HG02870 (cell line): ENCODE data around the gene SPATS2.
"Not testable (repeated sequence)": the region's sequence is repeated elsewhere in the genome, so short reads cannot be mapped to it uniquely, and the experiment has no call there.

Source experiments
- ATAC-seq: cut with Tn5 transposase; IDR thresholded peaks from one replicate; pipeline ENCODE4 v1.9.1; 2021; ENCODE audit warnings: mild to moderate bottlenecking, moderate library complexity; ENCODE audit not compliant: unreplicated experiment

Gene SPATS2

GRCh38 chr12:49367381-49368239 is at the start of gene SPATS2:
Gene SPATS2 (plus strand): TSS chr12:49367462. CDS start chr12:49461013, 93,551 bp downstream.
- no peak for ATAC-seq

- not testable (repeated sequence) for ATAC-seq
Measured at GRCh38 chr12:49320411-49321103, 46.7 kb upstream of the SPATS2 start.

- no peak for ATAC-seq
Measured at GRCh38 chr12:49322367-49322707, 44.9 kb upstream of the SPATS2 start.

GRCh38 chr12:49322708-49323523 is 44.3 kb upstream of the SPATS2 start, which contains the start of gene TROAP:
Gene TROAP (plus strand): TSS chr12:49323255. CDS start chr12:49323609, 354 bp downstream.
- ATAC-seq: peak; percentile 97

GRCh38 chr12:49323524-49324097 is 43.7 kb upstream of the SPATS2 start:
- ATAC-seq: no peak

- ATAC-seq: no peak
Measured at GRCh38 chr12:49325606-49326005, 41.7 kb upstream of the SPATS2 start.

- no peak for ATAC-seq
Measured at GRCh38 chr12:49327368-49327767, 39.9 kb upstream of the SPATS2 start.

GRCh38 chr12:49327887-49328286 is 39.4 kb upstream of the SPATS2 start:
- ATAC-seq: no peak

- ATAC-seq: no peak
Measured at GRCh38 chr12:49328816-49329215, 38.4 kb upstream of the SPATS2 start.

- no peak for ATAC-seq
Measured at GRCh38 chr12:49330032-49330619, 37.1 kb upstream of the SPATS2 start.

- ATAC-seq: no peak
Measured at GRCh38 chr12:49330631-49331379, 36.5 kb upstream of the SPATS2 start.

- no peak for ATAC-seq
Measured at GRCh38 chr12:49331380-49332222, 35.7 kb upstream of the SPATS2 start.

GRCh38 chr12:49332441-49332861 is 34.8 kb upstream of the SPATS2 start:
- no peak for ATAC-seq

- ATAC-seq: no peak
Measured at GRCh38 chr12:49332891-49333371, 34.3 kb upstream of the SPATS2 start.

GRCh38 chr12:49333778-49334177 is 33.5 kb upstream of the SPATS2 start:
- not testable (repeated sequence) for ATAC-seq

- no peak for ATAC-seq
Measured at GRCh38 chr12:49334226-49334625, 33.0 kb upstream of the SPATS2 start.

- ATAC-seq: no peak
Measured at GRCh38 chr12:49334681-49335080, 32.6 kb upstream of the SPATS2 start.

- no peak for ATAC-seq
Measured at GRCh38 chr12:49335118-49335954, 31.9 kb upstream of the SPATS2 start.
